ENCODE data around the gene GALNT14.

Gene GALNT14

GRCh38 chr2:31170071-31170698, 31.9 kb upstream of the GALNT14 start:
- no peaks in the 10 kb centered on the region for H3K36me3 ChIP-seq
- TF ChIP-seq CTCF (IDR thresholded peaks at IDR 0.05; ENCODE audit: low read depth, low read length), result peak; percentile 99
- peak; percentile 74 for DNase-seq
- H3K4me3 ChIP-seq (ENCODE audit: low read depth, low read length), result no peak overlapping the region
- no peak overlapping the region for H3K27ac ChIP-seq
- no peaks in the 10 kb centered on the region for H3K27me3 ChIP-seq (ENCODE audit: insufficient read depth, low read depth, severe bottlenecking)
- H3K9me3 ChIP-seq (ENCODE audit: severe bottlenecking), result no peaks in the 10 kb centered on the region

DNA sequence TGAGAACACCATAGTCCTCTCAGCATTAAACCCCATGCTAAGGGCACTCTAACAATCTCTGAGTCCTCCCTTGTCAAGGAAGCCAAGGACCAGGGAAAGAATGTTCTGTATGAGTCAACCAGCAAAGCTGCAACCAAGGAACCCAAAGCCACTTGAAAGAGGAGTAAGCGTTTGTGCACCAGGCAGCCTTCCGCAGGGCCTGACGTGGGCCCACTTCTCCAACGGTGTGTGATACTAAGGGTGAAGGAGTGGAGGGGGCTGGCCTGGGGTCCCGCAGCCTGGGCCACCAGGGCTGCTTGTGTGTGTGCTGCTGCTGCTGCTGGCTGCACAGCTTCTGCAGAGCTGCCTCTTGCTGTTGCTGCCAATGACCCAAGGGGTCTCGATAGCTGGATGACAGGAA, 30.1 kb upstream of the GALNT14 start:
- Histone ChIP-seq H3K4me3 (ENCODE audit: low read depth, low read length) (no peak overlapping the region), H3K27ac (no peak overlapping the region), H3K27me3 (ENCODE audit: insufficient read depth, low read depth, severe bottlenecking) (no peaks in the 10 kb centered on the region), H3K9me3 (ENCODE audit: severe bottlenecking) (no peaks in the 10 kb centered on the region), H3K36me3 (no peaks in the 10 kb centered on the region)
- TF ChIP-seq CTCF (IDR thresholded peaks at IDR 0.05; ENCODE audit: low read depth, low read length), result no peak
- DNase-seq, result no peak

- no peak for DNase-seq
- Histone ChIP-seq H3K9me3 (ENCODE audit: severe bottlenecking) (no peaks in the 10 kb centered on the region), H3K36me3 (no peaks in the 10 kb centered on the region), H3K27ac (no peak overlapping the region), H3K27me3 (ENCODE audit: insufficient read depth, low read depth, severe bottlenecking) (no peaks in the 10 kb centered on the region), H3K4me3 (ENCODE audit: low read depth, low read length) (no peak overlapping the region)
- no peak for TF ChIP-seq CTCF (IDR thresholded peaks at IDR 0.05; ENCODE audit: low read depth, low read length)
Observed at GRCh38 chr2:31166925-31167324, 28.7 kb upstream of the GALNT14 start.

DNA sequence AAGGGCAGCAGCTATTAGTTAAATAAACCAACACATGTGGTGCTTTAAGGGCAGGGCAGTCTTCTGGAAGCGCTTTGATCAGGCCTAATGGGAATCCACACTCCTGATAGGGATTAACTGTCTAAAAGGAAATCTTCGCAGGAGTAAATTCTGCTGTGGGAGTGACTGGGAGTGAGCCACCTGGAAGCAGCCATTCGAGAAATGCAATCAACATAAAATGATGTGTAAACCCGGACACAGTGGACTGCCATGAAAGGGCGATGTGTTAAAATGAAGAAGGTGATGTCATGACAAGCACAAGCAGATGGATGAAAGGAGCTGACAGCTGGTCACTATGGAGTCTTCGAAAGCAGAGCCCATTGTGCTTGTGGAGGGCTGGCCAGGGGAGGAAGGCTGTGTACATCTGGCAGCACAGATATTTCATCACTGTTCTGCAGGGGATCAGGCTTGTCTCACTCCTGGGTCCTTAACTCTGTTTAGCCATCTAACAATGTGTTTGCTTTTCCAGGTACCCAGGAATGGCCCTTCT, 24.8 kb upstream of the GALNT14 start:
- Histone ChIP-seq H3K4me3 (ENCODE audit: low read depth, low read length) (no peak overlapping the region), H3K9me3 (ENCODE audit: severe bottlenecking) (no peaks in the 10 kb centered on the region), H3K27me3 (ENCODE audit: insufficient read depth, low read depth, severe bottlenecking) (no peaks in the 10 kb centered on the region), H3K36me3 (no peaks in the 10 kb centered on the region), H3K27ac (no peak overlapping the region)
- no peak for TF ChIP-seq CTCF (IDR thresholded peaks at IDR 0.05; ENCODE audit: low read depth, low read length)
- peak; percentile 79 for DNase-seq

GRCh38 chr2:31161637-31162036, 23.4 kb upstream of the GALNT14 start:
- H3K27ac ChIP-seq, result no peak overlapping the region
- no peaks in the 10 kb centered on the region for H3K27me3 ChIP-seq (ENCODE audit: insufficient read depth, low read depth, severe bottlenecking)

More at GRCh38 chr2:31161637-31162036, 23.4 kb upstream of the GALNT14 start:
- TF ChIP-seq CTCF (IDR thresholded peaks at IDR 0.05; ENCODE audit: low read depth, low read length), result no peak
- Histone ChIP-seq H3K4me3 (ENCODE audit: low read depth, low read length) (no peak overlapping the region), H3K36me3 (no peaks in the 10 kb centered on the region), H3K9me3 (ENCODE audit: severe bottlenecking) (no peaks in the 10 kb centered on the region)
- DNase-seq, result peak; percentile 12
